HL-60 (cell line): ENCODE measurements around the gene LRMDA.

Experiments
- GABPA ChIP-seq: IDR thresholded peaks from 2 replicates; pipeline ENCODE4 v1.6.1; 2012; ENCODE audit warnings: low read depth
- POLR2AphosphoS5 ChIP-seq: IDR thresholded peaks from 2 replicates; pipeline ENCODE4 v1.6.1; 2012; ENCODE audit warnings: low read depth
- TF ChIP-seq, protein P1 (sequence below): IDR thresholded peaks from one replicate; pipeline ENCODE4 v1.5.1; 2011; ENCODE audit warnings: low read length, control low read depth, inconsistent platforms; ENCODE audit not compliant: insufficient read depth
- TF ChIP-seq, protein P2 (sequence below): IDR thresholded peaks from 2 replicates; pipeline ENCODE4 v1.6.1; 2012; ENCODE audit warnings: low read depth; ENCODE audit not compliant: insufficient replicate concordance

DNA sequence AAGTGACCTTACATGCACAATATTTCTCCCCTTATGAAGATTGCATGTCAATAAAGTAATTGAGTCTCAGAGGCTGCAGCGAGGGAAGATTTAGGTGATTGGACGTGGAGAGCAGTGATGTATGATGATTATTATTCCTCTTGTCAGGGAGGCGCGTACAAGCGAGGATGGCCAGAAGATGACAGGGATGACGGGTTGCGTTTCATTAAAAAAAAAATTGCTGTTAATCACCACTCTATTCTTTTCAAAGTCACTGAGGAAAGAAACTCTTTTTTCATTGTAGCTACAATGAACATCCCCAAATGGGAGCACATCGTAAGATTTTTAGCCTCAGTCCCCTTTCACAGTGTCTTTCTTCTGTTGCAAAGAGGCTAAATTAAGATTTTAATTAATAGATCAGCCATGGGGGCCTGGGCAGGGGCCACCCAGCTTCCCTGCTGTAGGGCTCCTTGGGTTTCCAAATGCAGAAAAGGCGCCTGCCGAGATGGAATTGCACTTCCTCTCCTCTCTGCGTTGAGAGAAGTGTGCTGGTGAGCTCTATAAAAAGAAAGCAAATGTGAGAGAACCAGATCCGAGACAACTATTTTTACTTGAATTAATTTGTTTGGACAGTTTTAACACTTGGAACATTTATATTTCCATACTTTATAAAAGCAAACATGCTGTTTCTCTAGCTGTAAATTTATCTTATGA, 998.1 kb downstream of the LRMDA start:
- TF ChIP-seq, protein P1, sequence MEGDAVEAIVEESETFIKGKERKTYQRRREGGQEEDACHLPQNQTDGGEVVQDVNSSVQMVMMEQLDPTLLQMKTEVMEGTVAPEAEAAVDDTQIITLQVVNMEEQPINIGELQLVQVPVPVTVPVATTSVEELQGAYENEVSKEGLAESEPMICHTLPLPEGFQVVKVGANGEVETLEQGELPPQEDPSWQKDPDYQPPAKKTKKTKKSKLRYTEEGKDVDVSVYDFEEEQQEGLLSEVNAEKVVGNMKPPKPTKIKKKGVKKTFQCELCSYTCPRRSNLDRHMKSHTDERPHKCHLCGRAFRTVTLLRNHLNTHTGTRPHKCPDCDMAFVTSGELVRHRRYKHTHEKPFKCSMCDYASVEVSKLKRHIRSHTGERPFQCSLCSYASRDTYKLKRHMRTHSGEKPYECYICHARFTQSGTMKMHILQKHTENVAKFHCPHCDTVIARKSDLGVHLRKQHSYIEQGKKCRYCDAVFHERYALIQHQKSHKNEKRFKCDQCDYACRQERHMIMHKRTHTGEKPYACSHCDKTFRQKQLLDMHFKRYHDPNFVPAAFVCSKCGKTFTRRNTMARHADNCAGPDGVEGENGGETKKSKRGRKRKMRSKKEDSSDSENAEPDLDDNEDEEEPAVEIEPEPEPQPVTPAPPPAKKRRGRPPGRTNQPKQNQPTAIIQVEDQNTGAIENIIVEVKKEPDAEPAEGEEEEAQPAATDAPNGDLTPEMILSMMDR, result no peak
- TF ChIP-seq GABPA, result no peak
- TF ChIP-seq POLR2AphosphoS5, result no peak
- TF ChIP-seq, protein P2, sequence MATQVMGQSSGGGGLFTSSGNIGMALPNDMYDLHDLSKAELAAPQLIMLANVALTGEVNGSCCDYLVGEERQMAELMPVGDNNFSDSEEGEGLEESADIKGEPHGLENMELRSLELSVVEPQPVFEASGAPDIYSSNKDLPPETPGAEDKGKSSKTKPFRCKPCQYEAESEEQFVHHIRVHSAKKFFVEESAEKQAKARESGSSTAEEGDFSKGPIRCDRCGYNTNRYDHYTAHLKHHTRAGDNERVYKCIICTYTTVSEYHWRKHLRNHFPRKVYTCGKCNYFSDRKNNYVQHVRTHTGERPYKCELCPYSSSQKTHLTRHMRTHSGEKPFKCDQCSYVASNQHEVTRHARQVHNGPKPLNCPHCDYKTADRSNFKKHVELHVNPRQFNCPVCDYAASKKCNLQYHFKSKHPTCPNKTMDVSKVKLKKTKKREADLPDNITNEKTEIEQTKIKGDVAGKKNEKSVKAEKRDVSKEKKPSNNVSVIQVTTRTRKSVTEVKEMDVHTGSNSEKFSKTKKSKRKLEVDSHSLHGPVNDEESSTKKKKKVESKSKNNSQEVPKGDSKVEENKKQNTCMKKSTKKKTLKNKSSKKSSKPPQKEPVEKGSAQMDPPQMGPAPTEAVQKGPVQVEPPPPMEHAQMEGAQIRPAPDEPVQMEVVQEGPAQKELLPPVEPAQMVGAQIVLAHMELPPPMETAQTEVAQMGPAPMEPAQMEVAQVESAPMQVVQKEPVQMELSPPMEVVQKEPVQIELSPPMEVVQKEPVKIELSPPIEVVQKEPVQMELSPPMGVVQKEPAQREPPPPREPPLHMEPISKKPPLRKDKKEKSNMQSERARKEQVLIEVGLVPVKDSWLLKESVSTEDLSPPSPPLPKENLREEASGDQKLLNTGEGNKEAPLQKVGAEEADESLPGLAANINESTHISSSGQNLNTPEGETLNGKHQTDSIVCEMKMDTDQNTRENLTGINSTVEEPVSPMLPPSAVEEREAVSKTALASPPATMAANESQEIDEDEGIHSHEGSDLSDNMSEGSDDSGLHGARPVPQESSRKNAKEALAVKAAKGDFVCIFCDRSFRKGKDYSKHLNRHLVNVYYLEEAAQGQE, result no peak
